GM18526 (cell line): ENCODE results near the gene GPN3.

Source experiments
- POLR2A ChIP-seq: IDR thresholded peaks from 3 replicates; pipeline ENCODE4 v1.6.1; 2011; ENCODE audit not compliant: insufficient read length; ENCODE audit errors: extremely low read depth

Gene GPN3

DNA sequence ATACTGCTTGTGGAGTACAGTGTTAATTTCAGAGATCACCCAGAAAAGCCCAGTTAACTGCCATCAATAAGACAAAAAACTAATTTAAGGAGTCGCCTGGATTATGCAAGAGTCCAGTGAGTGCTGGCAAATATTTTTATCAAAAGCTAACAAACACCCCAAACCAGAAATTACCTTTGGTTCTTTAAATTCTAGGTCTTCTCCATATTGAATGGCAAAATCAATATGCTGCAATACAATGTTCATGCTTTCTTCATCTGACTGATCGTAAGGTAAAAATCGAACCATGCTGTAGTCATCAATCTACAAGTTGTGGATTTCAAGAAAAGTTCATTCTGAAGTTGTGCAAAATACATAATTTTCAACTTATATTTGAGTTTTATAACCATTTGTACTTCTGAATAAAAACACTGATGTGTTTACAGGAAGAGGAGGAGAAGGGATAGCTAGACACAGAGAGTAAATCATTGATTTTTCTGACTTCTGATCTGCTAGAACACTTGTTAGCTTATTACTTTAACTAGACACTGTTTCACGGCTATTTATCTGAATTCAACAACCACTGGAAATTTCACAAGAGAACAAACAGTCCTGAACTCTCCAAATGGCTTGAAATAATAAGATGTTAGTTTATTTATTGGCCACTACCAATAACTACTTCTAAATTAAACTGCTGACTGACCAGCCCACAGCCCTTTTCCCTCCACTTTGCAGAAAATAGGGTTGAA is 14.3 kb downstream of the GPN3 start:
- TF ChIP-seq POLR2A: no peak

DNA sequence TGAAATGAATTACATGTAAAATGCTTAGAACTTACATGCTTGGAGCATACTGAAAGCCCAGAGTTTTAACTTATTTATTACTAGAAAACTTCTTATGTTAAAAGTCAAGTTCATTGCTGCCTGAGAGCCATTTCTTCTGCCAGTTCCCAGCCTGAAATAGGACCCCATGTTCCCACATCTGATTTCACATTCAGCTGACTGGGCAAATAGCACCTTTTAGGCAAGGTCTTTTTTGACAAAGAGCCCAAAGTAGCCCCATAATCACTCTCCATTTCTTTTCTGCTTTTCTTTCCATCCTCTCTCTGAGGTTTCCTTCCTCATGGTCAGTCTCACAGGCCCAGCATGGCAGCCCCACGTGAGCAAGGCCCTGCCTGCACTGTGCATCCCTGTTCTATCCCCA is 16.8 kb downstream of the GPN3 start:
- TF ChIP-seq POLR2A: no peak

DNA sequence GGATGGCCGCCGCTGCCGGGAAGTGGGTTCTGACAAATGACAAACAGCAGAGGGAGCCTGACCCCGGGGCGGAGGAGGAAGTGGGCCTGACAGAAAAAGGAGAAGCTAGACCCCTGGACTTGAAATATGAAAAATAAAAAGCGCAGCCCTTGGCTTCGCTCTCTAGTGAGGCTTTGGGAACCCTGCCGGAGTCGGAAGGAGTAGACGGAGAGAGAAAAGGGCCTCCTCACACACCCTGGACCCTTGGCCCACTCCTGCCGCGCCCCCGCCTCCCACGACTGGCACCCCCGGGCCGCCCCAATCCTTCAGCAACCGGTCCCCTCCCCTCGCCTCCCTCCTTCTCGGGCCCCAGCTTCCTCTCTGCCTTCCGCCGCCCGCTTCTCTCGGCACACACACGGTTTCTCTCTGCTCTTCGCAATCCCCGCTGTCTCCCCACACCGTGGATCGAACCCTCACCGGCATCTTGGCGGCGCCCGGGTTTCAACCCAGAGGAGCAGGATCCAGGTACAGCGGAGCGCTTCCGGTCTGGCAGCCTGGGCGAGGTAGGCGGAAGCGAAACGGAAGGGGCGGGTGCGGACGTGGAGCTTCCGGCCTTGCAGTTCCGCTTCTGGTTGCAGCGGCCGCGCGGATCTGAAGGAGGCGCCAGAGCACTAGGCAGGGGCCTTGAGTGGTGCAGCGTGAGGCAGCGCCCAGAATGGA is 18.1 kb downstream of the GPN3 start, which contains the start of gene ARPC3:
TSS of gene ARPC3 (minus strand) at position 539 of the 699 bp plus-strand sequence. CDS start at position 462, 77 bp downstream.
- peak; percentile 77 for TF ChIP-seq POLR2A

DNA sequence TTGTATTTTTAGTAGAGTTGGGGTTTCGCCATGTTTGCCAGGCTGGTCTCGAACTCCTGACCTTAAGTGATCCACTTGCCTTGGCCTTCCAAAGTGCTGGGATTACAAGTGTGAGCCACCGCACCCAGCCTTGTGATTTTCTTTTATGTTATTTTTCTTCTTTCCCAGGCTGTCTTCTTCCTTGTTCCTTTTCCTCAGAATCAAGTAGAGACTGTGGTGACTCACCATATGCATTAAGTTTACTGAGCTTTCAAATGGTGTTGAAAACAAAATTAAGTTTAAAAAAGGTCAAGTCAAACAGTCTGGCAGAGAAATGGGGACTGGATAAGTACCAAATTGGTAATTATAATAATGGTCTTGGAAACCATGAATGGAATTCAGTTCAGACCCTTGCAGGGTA is 23.6 kb downstream of the GPN3 start:
- no peak for TF ChIP-seq POLR2A

- TF ChIP-seq POLR2A: no peak
These were observed 31.8 kb downstream of the GPN3 start for GRCh38 chr12:110436231-110436630.

- no peak for TF ChIP-seq POLR2A
These were observed 36.0 kb downstream of the GPN3 start for GRCh38 chr12:110431957-110432587.

GRCh38 chr12:110426406-110426805 is 41.7 kb downstream of the GPN3 start:
- TF ChIP-seq POLR2A: no peak

DNA sequence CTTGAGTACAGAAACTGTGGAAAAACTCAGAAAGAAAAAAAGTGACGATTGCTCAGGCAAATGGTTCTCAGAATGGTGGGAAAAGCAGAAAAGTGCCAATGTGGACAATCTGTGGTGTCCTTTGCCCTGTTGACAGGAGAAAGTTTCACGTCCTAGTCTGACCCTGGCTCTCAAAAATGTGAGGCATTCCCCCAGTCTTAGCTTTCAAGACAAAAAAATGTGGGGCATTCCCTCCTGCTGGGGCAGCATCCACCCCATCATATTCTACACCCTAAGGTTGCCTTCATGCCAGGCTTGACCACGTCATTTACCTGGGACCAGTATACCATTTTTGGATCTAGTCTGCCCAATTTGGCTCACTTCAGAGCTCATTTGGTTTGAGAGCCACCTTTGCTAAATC is 43.8 kb downstream of the GPN3 start:
- TF ChIP-seq POLR2A: no peak

- TF ChIP-seq POLR2A: no peak
These were observed 46.4 kb downstream of the GPN3 start for GRCh38 chr12:110421701-110422100.

DNA sequence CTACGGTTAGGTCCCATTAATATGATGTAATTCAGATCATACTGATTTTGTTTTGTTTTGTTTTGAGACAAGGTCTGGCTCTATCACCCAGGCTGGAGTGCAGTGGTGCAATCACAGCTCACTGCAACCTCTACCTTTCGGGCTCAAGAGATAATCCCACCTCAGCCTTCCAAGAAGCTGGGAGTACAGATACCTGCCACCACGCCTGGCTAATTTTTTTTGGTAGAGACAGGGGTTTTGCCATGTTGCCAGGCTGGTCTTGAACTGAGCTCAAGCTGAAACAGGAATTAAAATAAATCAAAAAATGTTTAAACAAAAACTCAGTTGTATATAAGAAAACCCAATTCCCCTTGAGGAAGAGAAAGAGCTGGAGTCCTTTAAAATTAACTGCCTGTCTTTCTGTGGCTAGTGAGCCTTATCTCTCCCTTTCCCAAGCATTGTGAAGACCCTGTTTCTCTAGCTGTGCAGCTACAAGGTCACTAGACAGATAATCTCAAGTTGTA is 46.8 kb downstream of the GPN3 start:
- TF ChIP-seq POLR2A: no peak

DNA sequence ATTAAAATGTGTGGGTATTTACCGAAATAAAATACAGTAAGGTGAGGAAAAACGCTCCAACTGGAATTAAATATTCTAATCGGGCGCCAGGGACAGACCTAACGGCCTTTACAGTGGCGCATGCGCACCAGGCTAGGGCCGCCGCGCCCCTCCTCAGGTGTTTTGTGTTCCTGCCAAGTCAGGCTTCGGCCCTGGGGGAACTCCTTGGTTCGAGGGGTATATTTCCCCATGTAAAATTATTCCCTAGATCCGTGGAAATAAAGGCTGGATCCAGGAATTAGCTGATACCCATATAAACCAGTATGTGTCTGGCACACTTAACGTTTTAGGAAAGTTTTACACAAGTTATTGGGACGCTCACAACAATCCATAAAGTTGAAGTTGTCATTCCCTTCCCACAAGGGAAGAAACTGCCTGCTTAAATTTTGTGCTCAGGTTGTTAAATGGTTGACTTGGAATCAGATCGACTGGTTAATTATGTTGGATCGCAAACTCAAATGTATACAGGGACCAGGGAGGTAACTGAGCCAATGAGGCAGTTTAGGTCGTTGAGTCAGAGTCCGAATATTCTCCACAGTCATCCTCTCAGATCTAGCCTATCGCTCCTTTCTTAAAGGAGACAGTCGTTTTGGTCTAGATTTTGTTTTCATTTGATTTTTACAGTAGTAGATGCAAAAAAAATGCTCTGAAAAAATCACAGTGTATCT is 63.9 kb downstream of the GPN3 start:
- peak; percentile 50 for TF ChIP-seq POLR2A

- TF ChIP-seq POLR2A: peak; percentile 77
These were observed 64.7 kb downstream of the GPN3 start, which contains the start of gene ANAPC7 for GRCh38 chr12:110403146-110403975. ANAPC7 (minus strand) TSS chr12:110403708; CDS start chr12:110403627, 81 bp downstream.
